ENCODE results near the gene CCL17. TPM values are rescaled to one million over a fixed set of nuclear protein-coding genes. Genes with fewer than 3 reads are reported as not detected.

Gene CCL17
- total and polyA plus RNA-seq, 10 of the 15 experiments (the other 5 are each of a cell fraction or from before 2014, with no cell fraction given) = 1.2 to 84.9 (median 34.2) TPM

GRCh38 chr16:57411362-57411976, 6.9 kb downstream of the CCL17 start (continued):
- TF ChIP-seq EP300 (IDR thresholded peaks at IDR 0.05; ENCODE audit: borderline replicate concordance in 1 of 2, control insufficient read depth in 1 of 2, low read depth in 2 of 2, low read length in 2 of 2) = no peak
- no peak for TF ChIP-seq EZH2 (IDR thresholded peaks at IDR 0.05; ENCODE audit: borderline replicate concordance, control insufficient read depth, low read depth, low read length)
- no peak for TF ChIP-seq SMC3 (IDR thresholded peaks at IDR 0.05; ENCODE audit: borderline replicate concordance, low read length)
- no peak for TF ChIP-seq IRF3 (IDR thresholded peaks at IDR 0.05)
- no peak for TF ChIP-seq YBX1 (IDR thresholded peaks at IDR 0.05)
- TF ChIP-seq KAT2A (conservative IDR thresholded peaks at IDR 0.05; ENCODE audit: control insufficient read depth, low read depth, low read length) = no peak
- no peak for TF ChIP-seq CEBPB (IDR thresholded peaks at IDR 0.05; ENCODE audit: borderline replicate concordance in 1 of 2, low read depth in 2 of 2, low read length in 2 of 2)
- TF ChIP-seq EED (IDR thresholded peaks at IDR 0.05; ENCODE audit: low read depth) = 0 out of 2 replicates have a peak, but pooled peaks have one; percentile 29
- TF ChIP-seq PML (IDR thresholded peaks at IDR 0.05; ENCODE audit: low read length) = no peak
- no peak for TF ChIP-seq TBL1XR1 (IDR thresholded peaks at IDR 0.05; ENCODE audit: low read depth, low read length)
- TF ChIP-seq ATF3 (IDR thresholded peaks at IDR 0.05; ENCODE audit: borderline replicate concordance, extremely low read depth, low read depth, low read length) = no peak
- TF ChIP-seq NKRF (conservative IDR thresholded peaks at IDR 0.05) = no peak
- TF ChIP-seq ZNF687 (IDR thresholded peaks at IDR 0.05) = 0 out of 2 replicates have a peak, but pooled peaks have one; percentile 37
- 0 out of 2 replicates have a peak, but pooled peaks have one; percentile 52 for TF ChIP-seq RELB (IDR thresholded peaks at IDR 0.05; ENCODE audit: low read depth)
- TF ChIP-seq IKZF1 (conservative IDR thresholded peaks at IDR 0.05) = peak; percentile 38; the same call in 1 of the 2 replicates
- TF ChIP-seq RUNX3 (IDR thresholded peaks at IDR 0.05; ENCODE audit: low read length) = no peak
- no peak for TF ChIP-seq STAT1 (conservative IDR thresholded peaks at IDR 0.05)
